Stimulated activated CD4-positive, alpha-beta T cell treated with anti-CD3 and anti-CD28 coated beads, Interleukin-1b, Interleukin-23, amount 100 ng/mL, for 24 hours (primary cell): ENCODE measurements around the gene ARFGEF2.
"Not testable (repeated sequence)": the region's sequence is repeated elsewhere in the genome, so short reads cannot be mapped to it uniquely, and the experiment has no call there.

ENCODE experiments used
- DNase-seq, 4 experiments: peaks; one replicate each; pipeline ENCODE4 v3.0.0-alpha.2; 2020; ENCODE audit warnings: low read depth in 4 of 4, low spot score in 1 of 4

The ARFGEF2 gene

GRCh38 chr20:49054056-49054643 lies 132.6 kb downstream of the ARFGEF2 start:
- no peak for DNase-seq

GRCh38 chr20:49063279-49063678 lies 141.8 kb downstream of the ARFGEF2 start:
- DNase-seq: no peak

GRCh38 chr20:49074521-49074920 lies 153.0 kb downstream of the ARFGEF2 start:
- DNase-seq: no peak

- no peak for DNase-seq
These were observed 156.8 kb downstream of the ARFGEF2 start for GRCh38 chr20:49078310-49078709.

GRCh38 chr20:49082295-49082694 lies 160.8 kb downstream of the ARFGEF2 start:
- DNase-seq: not testable (repeated sequence)
